Ureter (tissue), 1 donor: Measurements from ENCODE around the gene COX8C. TPM values are rescaled to one million over a fixed set of nuclear protein-coding genes. Genes with fewer than 3 reads are reported as not detected.
A peak's percentile ranks its signal among the peaks of the same experiment; 100 is the strongest.
"Not testable (repeated sequence)": the region's sequence is repeated elsewhere in the genome, so short reads cannot be mapped to it uniquely, and the experiment has no call there.

ENCODE experiments used
- DNase-seq: peaks from one replicate; pipeline ENCODE4 v3.0.0-alpha.2; 2020; ENCODE audit warnings: low spot score
- total RNA-seq: library from RNA; stranded (reverse); gene quantifications from one replicate; pipeline ENCODE4 v1.2.4, GENCODE V29; 2023
- donor health status: DM: yes; HTN: yes; CAD: no.

COX8C gene
- total RNA-seq, 1 donor from 2014 or later, result not detected

- no peak for DNase-seq
Observed at GRCh38 chr14:93320489-93320888, 26.5 kb upstream of the COX8C start.

DNA sequence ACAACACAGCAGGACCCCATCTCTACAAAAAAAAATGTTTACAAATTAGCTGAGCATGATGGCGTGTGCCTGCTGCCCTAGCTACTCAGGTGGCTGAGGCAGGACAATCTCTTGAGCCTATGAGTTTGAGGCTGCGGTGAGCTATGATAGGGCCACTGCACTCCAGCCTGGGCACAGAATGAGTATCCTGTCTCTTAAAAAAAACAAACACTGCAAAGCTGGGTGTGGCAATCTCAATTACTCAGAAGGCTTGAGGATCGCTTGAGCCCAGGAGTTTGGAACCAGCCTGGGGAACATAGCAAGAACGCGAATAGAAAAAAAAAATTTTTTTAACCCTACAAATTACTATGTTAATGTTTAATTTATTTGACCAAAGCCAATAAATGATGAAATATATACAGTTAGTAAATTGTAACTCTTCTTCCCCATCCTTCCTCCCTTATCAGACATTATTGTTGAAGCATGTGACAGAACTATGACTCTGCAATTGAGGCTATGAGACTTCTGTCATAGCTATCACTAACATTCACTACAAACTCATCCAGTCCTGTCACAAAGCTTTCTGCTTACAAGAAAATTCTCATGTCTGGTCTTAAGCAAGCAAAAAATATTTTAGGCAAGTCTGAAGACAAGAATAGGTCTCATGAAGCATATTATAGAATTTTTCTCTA, 23.9 kb upstream of the COX8C start:
- DNase-seq, result no peak

GRCh38 chr14:93323600-93324174, 23.3 kb upstream of the COX8C start:
- DNase-seq, result no peak

- no peak for DNase-seq
Observed at GRCh38 chr14:93326196-93326595, 20.8 kb upstream of the COX8C start.

DNA sequence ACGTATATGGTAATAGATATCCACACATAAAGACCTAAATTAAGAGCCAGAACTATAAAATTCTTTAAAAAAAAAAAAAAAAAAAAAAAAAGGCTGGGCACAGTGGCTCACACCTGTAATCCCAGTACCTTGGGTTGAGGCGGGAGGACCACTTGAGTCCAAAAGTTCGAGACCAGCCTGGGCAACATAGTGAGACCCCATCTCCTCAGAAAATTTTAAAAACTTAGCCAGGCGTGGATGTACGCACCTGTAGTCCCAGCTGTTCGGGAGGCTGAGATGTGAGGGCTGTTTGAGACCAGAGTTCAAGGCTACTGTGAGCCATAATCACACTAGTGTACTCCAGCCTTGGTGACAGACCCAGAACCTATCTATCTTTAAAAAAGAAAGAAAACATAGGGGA, 18.4 kb upstream of the COX8C start:
- DNase-seq, result no peak

DNA sequence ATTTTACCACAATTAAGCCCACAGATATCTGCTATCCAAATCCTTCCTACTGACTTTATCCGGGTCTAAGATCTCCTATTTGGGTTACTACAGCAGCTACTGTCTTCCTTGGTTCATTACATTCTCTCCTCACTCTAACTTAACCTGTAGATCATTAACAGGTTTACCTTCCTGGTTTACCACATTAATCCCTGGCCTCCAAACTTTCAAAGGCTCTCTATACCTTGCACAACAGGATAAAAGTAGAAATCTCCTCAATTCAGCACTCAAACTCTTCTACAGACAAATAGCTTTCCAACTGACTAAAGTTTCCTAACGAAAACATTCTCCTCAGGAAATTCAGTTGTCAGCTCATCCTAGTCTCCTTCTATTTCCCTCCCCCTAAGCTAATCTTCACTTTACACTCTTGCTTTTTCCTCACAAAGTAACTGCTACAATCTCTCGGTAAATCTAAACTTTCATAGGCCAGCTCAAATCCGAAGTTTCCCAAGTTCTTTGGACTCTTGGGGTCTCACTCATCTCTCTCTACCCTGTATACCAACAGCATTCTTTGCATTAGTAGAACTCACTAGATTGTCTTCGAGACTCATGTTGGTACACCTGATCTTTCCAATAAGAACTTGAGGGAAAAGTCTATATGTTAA, 16.9 kb upstream of the COX8C start:
- DNase-seq, result no peak

- no peak for DNase-seq
Observed at GRCh38 chr14:93330609-93331000, 16.4 kb upstream of the COX8C start.

DNA sequence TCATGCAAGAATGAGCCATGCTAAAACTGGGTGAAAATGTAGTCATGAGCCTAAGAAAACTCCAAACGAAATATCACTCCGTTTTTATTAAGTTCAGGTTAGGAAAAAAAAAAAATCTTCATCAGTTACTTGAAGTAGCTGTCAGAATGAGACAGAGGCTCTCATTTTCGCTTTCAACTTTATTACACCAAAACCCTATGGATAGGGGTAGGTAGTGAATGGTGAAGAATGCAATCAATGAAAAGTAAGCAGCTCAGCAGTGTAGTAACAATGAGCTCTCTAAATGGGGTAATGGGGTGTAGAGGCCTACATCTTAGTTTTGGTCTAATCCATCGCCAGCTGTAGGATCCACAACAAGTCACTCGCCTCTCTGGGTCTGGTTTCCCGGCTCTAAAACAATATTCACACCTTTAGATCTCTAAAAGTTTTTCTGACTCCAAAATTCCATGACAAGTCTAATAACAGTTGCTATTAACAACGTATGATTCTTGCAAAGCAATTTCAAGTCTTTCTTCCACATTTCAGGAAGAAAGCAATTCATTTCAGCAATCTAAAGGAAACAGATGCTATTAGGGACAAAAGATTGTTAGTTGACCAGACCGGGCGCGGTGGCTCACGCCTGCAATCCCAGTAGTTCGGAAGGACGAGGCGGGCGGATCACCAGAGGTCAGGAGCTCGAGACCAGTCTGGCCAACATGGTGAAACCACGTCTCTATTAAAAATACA, 15.8 kb upstream of the COX8C start:
- no peak for DNase-seq

GRCh38 chr14:93331728-93332396, 15.1 kb upstream of the COX8C start:
- DNase-seq, result no peak

GRCh38 chr14:93332397-93332852, 14.6 kb upstream of the COX8C start:
- peak; percentile 47 for DNase-seq

GRCh38 chr14:93332853-93333630, 13.9 kb upstream of the COX8C start, which contains the start of gene BTBD7:
Gene BTBD7, minus strand, starts transcription at chr14:93333036. Its CDS starts 36,985 bp downstream, at chr14:93296051.
- DNase-seq, result peak; percentile 92

DNA sequence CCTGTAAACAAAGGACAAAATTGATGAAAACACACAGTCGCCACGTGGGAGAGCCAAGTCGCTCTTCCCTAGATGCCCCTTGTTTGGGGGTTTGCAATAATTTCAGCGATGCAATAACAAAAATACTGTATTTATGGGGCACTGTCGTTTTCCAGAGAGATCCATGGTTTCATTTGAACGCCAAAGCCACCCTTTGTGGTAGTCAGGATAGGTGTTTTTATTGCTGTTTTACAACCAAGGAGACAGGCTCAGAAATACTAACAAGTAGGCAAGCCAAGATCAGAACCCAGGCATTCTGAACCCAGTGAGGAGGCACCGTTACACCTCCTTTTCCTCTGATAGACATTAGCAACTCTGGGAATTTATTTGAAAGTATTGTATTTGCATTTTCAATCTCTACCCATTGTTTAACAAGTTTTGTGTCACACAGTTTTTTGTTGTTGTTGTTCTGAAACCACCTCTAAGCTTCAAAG, 13.3 kb upstream of the COX8C start:
- no peak for DNase-seq

DNA sequence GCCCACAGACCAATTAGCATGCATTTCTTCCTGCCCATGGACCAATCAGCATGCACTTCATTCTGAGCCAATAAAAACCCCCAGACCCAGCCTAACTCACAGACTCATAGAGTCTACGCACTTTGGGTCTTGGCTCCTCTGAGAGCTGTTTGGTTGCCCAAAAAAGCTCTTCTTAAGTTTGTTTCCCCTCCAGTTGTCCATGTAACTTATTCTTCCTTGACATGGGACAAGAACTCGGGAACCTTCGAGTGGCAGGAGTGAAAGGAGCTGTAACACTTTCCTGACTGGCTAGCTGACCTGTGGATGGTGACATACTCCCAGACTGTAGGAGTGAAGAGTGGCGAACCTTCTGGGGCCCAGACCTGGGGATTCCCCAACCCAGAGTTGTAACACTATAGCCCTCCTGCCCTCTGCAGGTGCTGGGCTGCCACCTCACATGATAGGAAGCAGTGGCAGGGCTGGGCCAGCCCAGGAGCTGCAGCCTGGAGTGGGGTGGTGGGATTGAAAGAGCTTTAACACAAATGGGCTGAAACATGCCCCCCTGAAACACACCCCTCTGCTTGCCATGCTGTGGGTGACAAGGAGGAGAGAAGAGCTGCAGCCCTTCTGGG, 9.7 kb upstream of the COX8C start:
- DNase-seq, result no peak

- no peak for DNase-seq
Observed at GRCh38 chr14:93337884-93338283, 9.1 kb upstream of the COX8C start.

- DNase-seq, result no peak
Observed at GRCh38 chr14:93343266-93343665, 3.7 kb upstream of the COX8C start.

GRCh38 chr14:93343797-93344196, 3.2 kb upstream of the COX8C start:
- no peak for DNase-seq

- no peak for DNase-seq
Observed at GRCh38 chr14:93347850-93348249, 868 bp downstream of the COX8C start.

DNA sequence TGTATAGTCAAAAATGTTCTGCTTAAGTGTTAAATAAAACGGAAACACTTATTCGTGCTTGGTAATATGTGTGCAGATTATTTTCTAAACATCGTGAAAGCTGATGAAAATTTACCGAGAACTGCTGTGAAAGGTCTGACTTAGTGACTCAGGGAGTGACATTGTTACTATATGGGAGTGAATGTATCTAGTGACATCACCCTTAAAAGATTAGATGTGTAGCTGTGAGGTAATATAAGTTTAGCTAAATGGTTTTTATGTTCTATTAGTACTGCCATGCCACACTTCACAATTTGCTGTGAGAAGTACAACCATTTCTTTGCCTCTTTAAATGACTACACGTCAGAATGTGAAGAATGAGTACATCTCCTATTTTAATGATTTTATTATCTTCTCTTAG, 1.3 kb downstream of the COX8C start:
- DNase-seq, result no peak

- DNase-seq, result not testable (repeated sequence)
Observed at GRCh38 chr14:93354873-93355272, 7.9 kb downstream of the COX8C start.

DNA sequence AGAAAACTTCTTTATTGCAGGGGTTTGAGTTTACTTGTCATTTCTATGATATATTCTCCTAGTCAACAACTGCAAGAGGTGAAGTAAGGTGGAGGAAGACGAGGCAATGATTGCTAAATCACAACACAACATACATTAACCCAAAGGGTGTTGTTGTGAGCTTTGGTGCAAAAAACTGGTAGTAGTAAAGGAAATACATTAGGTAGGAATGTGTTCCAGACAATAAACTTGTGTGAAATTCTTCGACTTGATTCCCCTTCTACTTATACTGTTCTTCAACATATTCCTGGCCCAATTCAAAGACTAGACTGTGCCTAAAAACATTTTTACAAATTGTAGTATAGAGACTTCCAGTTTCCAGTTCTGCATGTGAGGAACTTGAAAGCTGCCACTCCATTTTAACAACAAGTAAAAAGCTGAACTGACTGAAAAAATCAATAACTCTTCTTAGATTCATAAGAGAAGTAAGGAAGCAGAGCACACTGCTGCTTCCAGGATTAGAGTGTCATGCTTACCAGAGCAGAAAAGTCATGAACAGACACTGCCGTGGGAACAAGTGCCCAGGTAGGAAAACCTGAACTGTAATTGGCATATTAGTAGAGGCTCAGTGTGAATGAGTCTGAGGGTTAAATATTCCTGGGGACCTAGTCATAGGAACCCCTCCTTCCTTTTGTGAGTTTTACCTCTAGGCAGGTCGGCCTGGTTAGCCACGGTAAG, 22.2 kb downstream of the COX8C start:
- DNase-seq, result no peak
